ENCODE results near the gene CD200.

CD200 gene

GRCh38 chr3:112333002-112333380, at the start of gene CD200:
CD200 (plus strand) TSS chr3:112333156; CDS start chr3:112333213, 57 bp downstream.
- Histone ChIP-seq H3K4me3 (ENCODE audit: low read length) (peak within 1 kb of the TSS; percentile 90), H3K27me3 (ENCODE audit: control insufficient read depth, insufficient read depth, low read length) (no peaks in the 10 kb centered on the region), H3K36me3 (ENCODE audit: control insufficient read depth, low read depth, low read length) (peaks cover 5% of the 10 kb centered on the region), H3K4me1 (ENCODE audit: control insufficient read depth, low read depth, low read length) (peaks cover 29% of the 10 kb centered on the region), H3K9me3 (ENCODE audit: control insufficient read depth, low read depth, low read length) (no peaks in the 10 kb centered on the region), H3K27ac (ENCODE audit: low read length) (peak within 1 kb of the TSS; percentile 85), H3K9ac (ENCODE audit: low read length) (peak within 1 kb of the TSS; percentile 95)

GRCh38 chr3:112289011-112289410, 43.9 kb upstream of the CD200 start:
- H3K9ac ChIP-seq (ENCODE audit: low read length): no peak overlapping the region
- no peak overlapping the region for H3K27ac ChIP-seq (ENCODE audit: low read length)
- no peaks in the 10 kb centered on the region for H3K36me3 ChIP-seq (ENCODE audit: control insufficient read depth, low read depth, low read length)

GRCh38 chr3:112293368-112294321, 39.3 kb upstream of the CD200 start, which contains the start of gene SLC9C1:
SLC9C1 (minus strand) TSS chr3:112294216; CDS start chr3:112286791, 7,425 bp downstream.
- Histone ChIP-seq H3K9me3 (ENCODE audit: control insufficient read depth, low read depth, low read length) (no peaks in the 10 kb centered on the region), H3K4me1 (ENCODE audit: control insufficient read depth, low read depth, low read length) (peaks cover 17% of the 10 kb centered on the region), H3K36me3 (ENCODE audit: control insufficient read depth, low read depth, low read length) (no peaks in the 10 kb centered on the region), H3K9ac (ENCODE audit: low read length) (peak within 1 kb of the TSS; percentile 17), H3K4me3 (ENCODE audit: low read length) (peak within 1 kb of the TSS; percentile 45), H3K27me3 (ENCODE audit: control insufficient read depth, insufficient read depth, low read length) (no peaks in the 10 kb centered on the region), H3K27ac (ENCODE audit: low read length) (peak within 1 kb of the TSS; percentile 3)

More at GRCh38 chr3:112289011-112289410, 43.9 kb upstream of the CD200 start:
- peaks cover 8% of the 10 kb centered on the region for H3K4me1 ChIP-seq (ENCODE audit: control insufficient read depth, low read depth, low read length)
- H3K4me3 ChIP-seq (ENCODE audit: low read length): no peak overlapping the region
- no peaks in the 10 kb centered on the region for H3K9me3 ChIP-seq (ENCODE audit: control insufficient read depth, low read depth, low read length)
- H3K27me3 ChIP-seq (ENCODE audit: control insufficient read depth, insufficient read depth, low read length): no peaks in the 10 kb centered on the region

- Histone ChIP-seq H3K4me1 (ENCODE audit: control insufficient read depth, low read depth, low read length) (peaks cover 27% of the 10 kb centered on the region), H3K4me3 (ENCODE audit: low read length) (no peak overlapping the region), H3K9me3 (ENCODE audit: control insufficient read depth, low read depth, low read length) (peaks cover 4% of the 10 kb centered on the region), H3K27me3 (ENCODE audit: control insufficient read depth, insufficient read depth, low read length) (no peaks in the 10 kb centered on the region), H3K27ac (ENCODE audit: low read length) (no peak overlapping the region), H3K36me3 (ENCODE audit: control insufficient read depth, low read depth, low read length) (no peaks in the 10 kb centered on the region), H3K9ac (ENCODE audit: low read length) (no peak overlapping the region)
Observed at GRCh38 chr3:112297714-112298113, 35.2 kb upstream of the CD200 start.

GRCh38 chr3:112298781-112299180, 34.2 kb upstream of the CD200 start:
- no peak overlapping the region for H3K27ac ChIP-seq (ENCODE audit: low read length)
- no peaks in the 10 kb centered on the region for H3K36me3 ChIP-seq (ENCODE audit: control insufficient read depth, low read depth, low read length)
- H3K4me1 ChIP-seq (ENCODE audit: control insufficient read depth, low read depth, low read length): peaks cover 26% of the 10 kb centered on the region
- H3K9me3 ChIP-seq (ENCODE audit: control insufficient read depth, low read depth, low read length): peaks cover 4% of the 10 kb centered on the region
- H3K27me3 ChIP-seq (ENCODE audit: control insufficient read depth, insufficient read depth, low read length): no peaks in the 10 kb centered on the region
- H3K4me3 ChIP-seq (ENCODE audit: low read length): no peak overlapping the region
- H3K9ac ChIP-seq (ENCODE audit: low read length): no peak overlapping the region

- Histone ChIP-seq H3K4me3 (ENCODE audit: low read length) (peak overlapping the region; percentile 64), H3K27me3 (ENCODE audit: control insufficient read depth, insufficient read depth, low read length) (no peaks in the 10 kb centered on the region), H3K36me3 (ENCODE audit: control insufficient read depth, low read depth, low read length) (no peaks in the 10 kb centered on the region), H3K27ac (ENCODE audit: low read length) (peak overlapping the region; percentile 32), H3K9ac (ENCODE audit: low read length) (peak overlapping the region; percentile 68), H3K4me1 (ENCODE audit: control insufficient read depth, low read depth, low read length) (peaks cover 37% of the 10 kb centered on the region), H3K9me3 (ENCODE audit: control insufficient read depth, low read depth, low read length) (peaks cover 4% of the 10 kb centered on the region)
Observed at GRCh38 chr3:112302150-112302830, 30.7 kb upstream of the CD200 start.

- Histone ChIP-seq H3K9me3 (ENCODE audit: control insufficient read depth, low read depth, low read length) (peaks cover 4% of the 10 kb centered on the region), H3K36me3 (ENCODE audit: control insufficient read depth, low read depth, low read length) (no peaks in the 10 kb centered on the region), H3K27me3 (ENCODE audit: control insufficient read depth, insufficient read depth, low read length) (no peaks in the 10 kb centered on the region), H3K9ac (ENCODE audit: low read length) (peak overlapping the region; percentile 68), H3K4me3 (ENCODE audit: low read length) (peak overlapping the region; percentile 64), H3K4me1 (ENCODE audit: control insufficient read depth, low read depth, low read length) (peaks cover 32% of the 10 kb centered on the region), H3K27ac (ENCODE audit: low read length) (peak overlapping the region; percentile 71)
Observed at GRCh38 chr3:112302881-112303763, 29.8 kb upstream of the CD200 start.

GRCh38 chr3:112303764-112304325, 29.1 kb upstream of the CD200 start:
- peak overlapping the region; percentile 68 for H3K9ac ChIP-seq (ENCODE audit: low read length)
- peaks cover 4% of the 10 kb centered on the region for H3K9me3 ChIP-seq (ENCODE audit: control insufficient read depth, low read depth, low read length)
- no peaks in the 10 kb centered on the region for H3K36me3 ChIP-seq (ENCODE audit: control insufficient read depth, low read depth, low read length)
- H3K27me3 ChIP-seq (ENCODE audit: control insufficient read depth, insufficient read depth, low read length): no peaks in the 10 kb centered on the region
- peaks cover 37% of the 10 kb centered on the region for H3K4me1 ChIP-seq (ENCODE audit: control insufficient read depth, low read depth, low read length)
- H3K27ac ChIP-seq (ENCODE audit: low read length): peak overlapping the region; percentile 71
- H3K4me3 ChIP-seq (ENCODE audit: low read length): peak overlapping the region; percentile 64

- peaks cover 4% of the 10 kb centered on the region for H3K9me3 ChIP-seq (ENCODE audit: control insufficient read depth, low read depth, low read length)
- peak overlapping the region; percentile 71 for H3K27ac ChIP-seq (ENCODE audit: low read length)
- peaks cover 37% of the 10 kb centered on the region for H3K4me1 ChIP-seq (ENCODE audit: control insufficient read depth, low read depth, low read length)
- H3K27me3 ChIP-seq (ENCODE audit: control insufficient read depth, insufficient read depth, low read length): no peaks in the 10 kb centered on the region
- H3K4me3 ChIP-seq (ENCODE audit: low read length): peak overlapping the region; percentile 64
- H3K9ac ChIP-seq (ENCODE audit: low read length): peak overlapping the region; percentile 68
- H3K36me3 ChIP-seq (ENCODE audit: control insufficient read depth, low read depth, low read length): no peaks in the 10 kb centered on the region
Observed at GRCh38 chr3:112304611-112305010, 28.3 kb upstream of the CD200 start.

GRCh38 chr3:112306825-112307224, 26.1 kb upstream of the CD200 start:
- H3K9ac ChIP-seq (ENCODE audit: low read length): no peak overlapping the region
- no peaks in the 10 kb centered on the region for H3K9me3 ChIP-seq (ENCODE audit: control insufficient read depth, low read depth, low read length)
- H3K27ac ChIP-seq (ENCODE audit: low read length): no peak overlapping the region
- no peak overlapping the region for H3K4me3 ChIP-seq (ENCODE audit: low read length)
- H3K36me3 ChIP-seq (ENCODE audit: control insufficient read depth, low read depth, low read length): no peaks in the 10 kb centered on the region
- peaks cover 36% of the 10 kb centered on the region for H3K4me1 ChIP-seq (ENCODE audit: control insufficient read depth, low read depth, low read length)
- no peaks in the 10 kb centered on the region for H3K27me3 ChIP-seq (ENCODE audit: control insufficient read depth, insufficient read depth, low read length)

All from iPS-18a (cell line).